ENCODE results near the gene KRTAP4-5.
"Not testable (repeated sequence)": the region's sequence is repeated elsewhere in the genome, so short reads cannot be mapped to it uniquely, and the experiment has no call there.

The KRTAP4-5 gene

GRCh38 chr17:41105347-41105746, 44.3 kb downstream of the KRTAP4-5 start, which contains the start of gene KRTAP4-9:
Gene KRTAP4-9, plus strand, starts transcription at chr17:41105389. Its CDS starts 0 bp downstream, at chr17:41105389.
- DNase-seq, result not testable (repeated sequence)

GRCh38 chr17:41104386-41105038, 45.1 kb downstream of the KRTAP4-5 start:
- peak; percentile 87 for DNase-seq

- no peak for DNase-seq
These were observed 45.7 kb downstream of the KRTAP4-5 start for GRCh38 chr17:41103896-41104295.

- no peak for DNase-seq
These were observed 47.9 kb downstream of the KRTAP4-5 start, which contains the start of gene KRTAP4-16 for GRCh38 chr17:41101586-41102259. Gene KRTAP4-16, minus strand, starts transcription at chr17:41102209. Its CDS starts 0 bp downstream, at chr17:41102209.

- peak; percentile 91 for DNase-seq
These were observed 49.7 kb downstream of the KRTAP4-5 start for GRCh38 chr17:41099682-41100480.

Data from fibroblast of skin of right quadriceps (primary cell).